ENCODE data around the gene CCND3.

Gene CCND3

DNA sequence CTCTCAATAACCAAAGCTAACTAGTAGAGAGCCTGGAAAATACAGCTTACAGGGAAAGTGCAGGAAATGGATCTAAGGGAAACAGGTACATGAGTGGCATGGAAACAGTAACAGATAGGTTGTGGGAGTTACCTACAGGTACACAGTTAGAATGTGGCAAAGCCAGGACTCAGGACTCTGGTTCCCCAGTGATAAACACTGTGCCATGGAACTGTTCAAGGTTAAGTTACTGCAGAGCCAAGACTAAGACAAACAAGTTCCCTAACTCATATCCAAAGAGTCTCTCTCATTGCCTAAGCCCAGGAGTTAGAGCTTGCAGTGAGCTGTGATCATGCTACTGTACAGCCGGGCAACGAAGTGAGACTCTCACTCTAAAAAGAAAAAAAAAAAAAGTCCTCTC, 27.3 kb downstream of the CCND3 start:
- DNase-seq (ENCODE audit: low read depth), result no peak
- TF ChIP-seq, protein P1, sequence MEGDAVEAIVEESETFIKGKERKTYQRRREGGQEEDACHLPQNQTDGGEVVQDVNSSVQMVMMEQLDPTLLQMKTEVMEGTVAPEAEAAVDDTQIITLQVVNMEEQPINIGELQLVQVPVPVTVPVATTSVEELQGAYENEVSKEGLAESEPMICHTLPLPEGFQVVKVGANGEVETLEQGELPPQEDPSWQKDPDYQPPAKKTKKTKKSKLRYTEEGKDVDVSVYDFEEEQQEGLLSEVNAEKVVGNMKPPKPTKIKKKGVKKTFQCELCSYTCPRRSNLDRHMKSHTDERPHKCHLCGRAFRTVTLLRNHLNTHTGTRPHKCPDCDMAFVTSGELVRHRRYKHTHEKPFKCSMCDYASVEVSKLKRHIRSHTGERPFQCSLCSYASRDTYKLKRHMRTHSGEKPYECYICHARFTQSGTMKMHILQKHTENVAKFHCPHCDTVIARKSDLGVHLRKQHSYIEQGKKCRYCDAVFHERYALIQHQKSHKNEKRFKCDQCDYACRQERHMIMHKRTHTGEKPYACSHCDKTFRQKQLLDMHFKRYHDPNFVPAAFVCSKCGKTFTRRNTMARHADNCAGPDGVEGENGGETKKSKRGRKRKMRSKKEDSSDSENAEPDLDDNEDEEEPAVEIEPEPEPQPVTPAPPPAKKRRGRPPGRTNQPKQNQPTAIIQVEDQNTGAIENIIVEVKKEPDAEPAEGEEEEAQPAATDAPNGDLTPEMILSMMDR (IDR thresholded peaks at IDR 0.05; ENCODE audit: low read depth, low read length), result no peak
- TF ChIP-seq, protein P2, sequence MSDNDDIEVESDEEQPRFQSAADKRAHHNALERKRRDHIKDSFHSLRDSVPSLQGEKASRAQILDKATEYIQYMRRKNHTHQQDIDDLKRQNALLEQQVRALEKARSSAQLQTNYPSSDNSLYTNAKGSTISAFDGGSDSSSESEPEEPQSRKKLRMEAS (IDR thresholded peaks at IDR 0.05; ENCODE audit: low read depth, low read length), result no peak
- TF ChIP-seq MYC (IDR thresholded peaks at IDR 0.05; ENCODE audit: low read depth, low read length) (no peak), POLR2A (IDR thresholded peaks at IDR 0.05; ENCODE audit: extremely low read depth, insufficient read length) (no peak)
- H3K4me3 ChIP-seq (ENCODE audit: low read depth, low read length), result no peak overlapping the region

DNA sequence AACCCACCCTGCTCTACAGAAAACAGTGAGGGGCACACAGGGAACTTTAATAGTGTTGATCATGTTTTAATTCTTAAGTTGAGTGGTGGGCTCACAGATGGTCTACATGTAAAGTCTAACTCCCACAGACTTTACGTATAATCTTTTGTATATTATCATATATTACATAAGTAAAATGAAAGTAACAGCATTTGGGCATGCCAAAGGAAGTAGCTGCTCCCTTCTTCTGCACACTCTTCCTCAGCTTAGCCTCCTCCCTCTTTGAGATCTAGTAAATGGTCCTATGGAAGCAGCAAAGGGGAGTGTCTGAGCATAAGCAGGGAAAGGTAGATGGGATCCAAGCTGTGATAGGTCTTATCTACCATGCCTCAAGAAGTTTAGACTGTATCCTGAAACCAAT, 31.9 kb downstream of the CCND3 start:
- no peak for TF ChIP-seq POLR2A (IDR thresholded peaks at IDR 0.05; ENCODE audit: extremely low read depth, insufficient read length)
- TF ChIP-seq, protein P1 (IDR thresholded peaks at IDR 0.05; ENCODE audit: low read depth, low read length), result no peak
- TF ChIP-seq MYC (IDR thresholded peaks at IDR 0.05; ENCODE audit: low read depth, low read length), result no peak
- TF ChIP-seq, protein P2 (IDR thresholded peaks at IDR 0.05; ENCODE audit: low read depth, low read length), result no peak
- H3K4me3 ChIP-seq (ENCODE audit: low read depth, low read length), result no peak overlapping the region
- no peak for DNase-seq (ENCODE audit: low read depth)

DNA sequence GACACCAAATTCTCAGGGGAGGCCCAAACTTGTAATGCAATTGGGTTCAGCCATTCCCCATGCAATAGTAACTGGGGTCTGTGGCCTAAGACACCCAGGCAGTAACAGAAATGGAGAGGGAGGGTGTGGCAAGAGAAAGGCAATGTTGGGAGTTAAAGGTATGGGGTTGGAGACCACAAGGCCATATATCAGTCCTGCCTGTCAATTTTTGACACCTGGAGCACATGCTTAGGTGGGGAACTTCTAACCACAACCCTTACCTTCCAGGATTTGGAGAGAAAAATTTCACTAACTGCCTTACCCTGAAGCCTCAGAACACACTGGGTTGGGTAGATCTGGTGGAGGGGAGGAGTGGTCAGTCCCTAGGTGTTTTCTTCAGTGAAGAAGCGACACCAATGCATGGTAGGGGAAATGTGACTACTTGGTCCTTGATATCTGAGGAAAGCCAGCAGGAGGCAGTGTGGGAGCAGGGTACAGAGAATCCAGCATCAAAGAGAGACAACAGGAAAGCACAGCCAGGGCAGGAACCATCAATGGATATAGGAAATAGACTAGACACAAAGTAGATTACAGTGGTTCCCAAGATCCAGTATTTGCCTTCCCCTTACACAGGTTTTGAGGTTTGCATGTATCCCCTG, 39.6 kb downstream of the CCND3 start:
- H3K4me3 ChIP-seq (ENCODE audit: low read depth, low read length), result no peak overlapping the region
- TF ChIP-seq, protein P1 (IDR thresholded peaks at IDR 0.05; ENCODE audit: low read depth, low read length), result peak; percentile 71
- TF ChIP-seq, protein P2 (IDR thresholded peaks at IDR 0.05; ENCODE audit: low read depth, low read length), result no peak
- DNase-seq (ENCODE audit: low read depth), result peak; percentile 69

DNA sequence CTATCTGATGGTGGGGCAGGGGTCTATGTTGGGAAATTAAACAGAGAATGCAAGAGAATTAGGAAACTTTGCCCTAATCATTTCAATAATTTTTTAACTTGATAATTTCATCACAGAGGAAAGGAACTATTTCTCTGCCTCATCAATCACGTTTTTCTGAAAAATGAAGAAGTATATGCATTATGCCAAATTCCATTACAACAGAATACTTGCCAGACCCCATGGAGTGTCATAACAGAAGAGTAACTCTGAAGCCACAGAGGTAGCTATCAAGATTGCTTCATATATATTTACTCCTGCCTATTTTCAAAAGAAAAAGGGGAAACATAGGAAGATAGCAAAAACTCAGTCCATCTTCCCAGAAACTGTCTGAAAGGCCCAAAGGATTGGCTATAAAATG, 40.7 kb downstream of the CCND3 start:
- DNase-seq (ENCODE audit: low read depth), result no peak
- H3K4me3 ChIP-seq (ENCODE audit: low read depth, low read length), result no peak overlapping the region
- TF ChIP-seq POLR2A (IDR thresholded peaks at IDR 0.05; ENCODE audit: extremely low read depth, insufficient read length) (no peak), MYC (IDR thresholded peaks at IDR 0.05; ENCODE audit: low read depth, low read length) (no peak)
- TF ChIP-seq, protein P1 (IDR thresholded peaks at IDR 0.05; ENCODE audit: low read depth, low read length), result no peak
- TF ChIP-seq, protein P2 (IDR thresholded peaks at IDR 0.05; ENCODE audit: low read depth, low read length), result no peak

DNA sequence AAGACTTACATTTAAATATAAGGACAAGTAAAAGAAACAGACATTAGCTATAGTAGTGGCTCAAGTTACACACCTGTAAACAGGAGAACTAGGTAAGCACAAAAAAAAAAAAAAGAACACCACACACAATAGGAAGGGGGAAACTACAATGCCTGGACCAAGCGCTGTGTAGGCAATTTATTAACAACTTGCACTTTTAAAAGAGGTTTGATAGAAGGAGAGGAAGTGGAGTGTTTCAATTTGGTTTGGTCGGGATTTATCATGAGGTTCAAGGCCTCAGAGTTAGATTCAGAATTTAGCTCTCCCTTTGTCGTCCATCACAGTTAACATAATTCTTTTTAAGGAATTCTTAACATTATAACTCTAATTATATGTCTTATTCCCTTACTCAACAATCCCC, 45.3 kb downstream of the CCND3 start:
- TF ChIP-seq MYC (IDR thresholded peaks at IDR 0.05; ENCODE audit: low read depth, low read length) (no peak), POLR2A (IDR thresholded peaks at IDR 0.05; ENCODE audit: extremely low read depth, insufficient read length) (no peak)
- TF ChIP-seq, protein P2 (IDR thresholded peaks at IDR 0.05; ENCODE audit: low read depth, low read length), result no peak
- peak overlapping the region; percentile 77 for H3K4me3 ChIP-seq (ENCODE audit: low read depth, low read length)
- no peak for DNase-seq (ENCODE audit: low read depth)

DNA sequence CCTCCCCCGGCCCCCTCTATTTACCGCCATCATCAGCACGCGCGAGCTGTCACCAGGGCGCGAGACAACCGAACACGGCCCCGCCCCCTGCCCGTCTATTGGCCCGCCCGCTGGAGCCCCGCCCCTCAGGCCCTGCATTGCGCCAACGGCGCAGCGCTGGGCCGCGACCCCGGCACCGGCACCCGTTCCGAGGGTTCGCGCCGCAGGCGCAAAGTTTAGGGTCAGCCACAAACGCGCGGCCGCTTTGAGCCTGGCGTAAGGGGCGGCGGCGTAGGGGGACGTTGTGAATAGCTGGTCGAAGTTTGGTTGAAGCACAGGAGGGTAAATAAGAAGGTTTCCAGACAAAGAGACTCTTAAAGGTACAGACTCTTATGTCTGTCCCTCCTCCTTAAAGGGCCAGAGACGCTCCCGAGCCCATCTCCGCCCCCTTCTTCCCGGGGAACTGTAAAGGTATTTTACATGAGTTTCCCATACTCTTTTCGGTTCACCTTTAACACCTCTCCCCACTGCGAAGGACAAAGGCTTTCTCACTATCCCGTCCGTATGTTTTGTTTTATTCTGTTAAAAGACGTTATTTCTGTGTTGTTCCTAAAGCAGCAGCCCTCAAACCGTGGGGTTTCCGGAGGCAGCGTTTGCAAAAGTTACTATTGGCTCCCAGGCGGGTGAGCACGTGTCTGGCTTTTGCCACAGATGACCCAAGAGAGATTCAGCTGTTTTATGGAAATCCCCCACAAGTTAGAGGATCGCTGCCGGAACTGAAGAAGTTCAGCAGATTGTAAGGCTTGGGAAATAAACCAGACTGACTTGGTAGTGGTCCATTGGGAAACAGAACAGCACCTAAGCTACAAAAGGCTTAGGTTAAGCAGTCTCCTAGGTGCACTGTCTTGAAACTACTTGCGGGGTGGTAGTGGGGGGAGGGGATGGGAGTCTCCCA, 46.0 kb downstream of the CCND3 start, which contains the start of gene USP49:
Gene USP49, minus strand, starts transcription at position 76 of the 934 bp plus-strand sequence. CDS start 88,392 bp downstream, outside the sequence.
- DNase-seq (ENCODE audit: low read depth), result peak; percentile 95

More for the DNA sequence above, 46.0 kb downstream of the CCND3 start, which contains the start of gene USP49:
- peak within 1 kb of the TSS; percentile 91 for H3K4me3 ChIP-seq (ENCODE audit: low read depth, low read length)
- TF ChIP-seq, protein P2 (IDR thresholded peaks at IDR 0.05; ENCODE audit: low read depth, low read length), result peak; percentile 100
- TF ChIP-seq, protein P1 (IDR thresholded peaks at IDR 0.05; ENCODE audit: low read depth, low read length), result no peak
- peak; percentile 98 for TF ChIP-seq MYC (IDR thresholded peaks at IDR 0.05; ENCODE audit: low read depth, low read length)
- TF ChIP-seq POLR2A (IDR thresholded peaks at IDR 0.05; ENCODE audit: extremely low read depth, insufficient read length), result no peak

All from NB4 (cell line).